ENCODE measurements around the gene EFCAB6.

DNA sequence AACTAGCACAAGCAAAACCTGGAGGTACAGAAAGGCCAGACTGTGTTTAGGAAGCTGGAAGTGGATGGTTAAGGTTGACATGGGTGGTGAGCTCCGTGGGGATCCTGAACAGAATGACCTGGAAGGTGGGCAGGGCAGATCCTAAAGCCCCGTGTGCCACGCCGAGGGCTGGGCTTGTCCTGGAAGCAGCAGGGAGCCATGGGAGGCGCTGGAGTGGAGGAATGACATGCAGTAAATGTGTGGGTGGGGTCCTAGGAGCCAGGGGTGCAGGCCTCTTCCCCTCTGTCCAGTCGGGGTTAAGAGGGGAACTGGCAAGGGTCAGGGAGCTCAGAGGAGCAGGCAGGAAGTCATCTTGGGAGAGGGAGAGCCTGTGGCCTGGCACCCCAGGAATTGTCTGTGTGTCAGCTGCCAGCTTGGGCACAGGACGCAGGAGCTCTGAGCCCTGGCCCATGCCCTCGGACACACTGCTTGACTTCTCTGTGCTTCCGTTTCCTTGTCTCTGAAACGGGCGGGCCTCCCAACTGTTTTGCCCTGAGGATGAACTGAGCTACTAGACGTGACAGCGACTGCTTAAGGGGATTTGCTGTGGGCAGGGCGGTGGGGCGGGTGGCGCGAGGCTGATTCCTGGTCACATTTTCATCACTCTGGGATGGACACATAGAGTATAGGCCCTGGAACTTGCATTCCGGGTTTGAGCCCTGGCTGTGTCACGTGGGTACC is 324.6 kb downstream of the EFCAB6 start:
- TF ChIP-seq SNAI2 (CRISPR knock-in tag; IDR thresholded peaks at IDR 0.05) (no peak), ZNF8 (CRISPR knock-in tag; IDR thresholded peaks at IDR 0.05) (no peak), GLIS3 (CRISPR knock-in tag; IDR thresholded peaks at IDR 0.05) (no peak), RARB (CRISPR knock-in tag; IDR thresholded peaks at IDR 0.05) (no peak), TCF4 (CRISPR knock-in tag; IDR thresholded peaks at IDR 0.05; ENCODE audit: borderline replicate concordance) (no peak), ESRRG (CRISPR knock-in tag; IDR thresholded peaks at IDR 0.05) (no peak), PPARA (CRISPR knock-in tag; IDR thresholded peaks at IDR 0.05; ENCODE audit: borderline replicate concordance) (no peak), CSDC2 (CRISPR knock-in tag; IDR thresholded peaks at IDR 0.05) (no peak)
- TF ChIP-seq, protein P1, sequence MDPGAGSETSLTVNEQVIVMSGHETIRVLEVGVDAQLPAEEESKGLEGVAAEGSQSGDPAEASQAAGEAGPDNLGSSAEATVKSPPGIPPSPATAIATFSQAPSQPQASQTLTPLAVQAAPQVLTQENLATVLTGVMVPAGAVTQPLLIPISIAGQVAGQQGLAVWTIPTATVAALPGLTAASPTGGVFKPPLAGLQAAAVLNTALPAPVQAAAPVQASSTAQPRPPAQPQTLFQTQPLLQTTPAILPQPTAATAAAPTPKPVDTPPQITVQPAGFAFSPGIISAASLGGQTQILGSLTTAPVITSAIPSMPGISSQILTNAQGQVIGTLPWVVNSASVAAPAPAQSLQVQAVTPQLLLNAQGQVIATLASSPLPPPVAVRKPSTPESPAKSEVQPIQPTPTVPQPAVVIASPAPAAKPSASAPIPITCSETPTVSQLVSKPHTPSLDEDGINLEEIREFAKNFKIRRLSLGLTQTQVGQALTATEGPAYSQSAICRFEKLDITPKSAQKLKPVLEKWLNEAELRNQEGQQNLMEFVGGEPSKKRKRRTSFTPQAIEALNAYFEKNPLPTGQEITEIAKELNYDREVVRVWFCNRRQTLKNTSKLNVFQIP (CRISPR knock-in tag; IDR thresholded peaks at IDR 0.05; ENCODE audit: borderline replicate concordance, low read depth) = no peak
- TF ChIP-seq, protein P2, sequence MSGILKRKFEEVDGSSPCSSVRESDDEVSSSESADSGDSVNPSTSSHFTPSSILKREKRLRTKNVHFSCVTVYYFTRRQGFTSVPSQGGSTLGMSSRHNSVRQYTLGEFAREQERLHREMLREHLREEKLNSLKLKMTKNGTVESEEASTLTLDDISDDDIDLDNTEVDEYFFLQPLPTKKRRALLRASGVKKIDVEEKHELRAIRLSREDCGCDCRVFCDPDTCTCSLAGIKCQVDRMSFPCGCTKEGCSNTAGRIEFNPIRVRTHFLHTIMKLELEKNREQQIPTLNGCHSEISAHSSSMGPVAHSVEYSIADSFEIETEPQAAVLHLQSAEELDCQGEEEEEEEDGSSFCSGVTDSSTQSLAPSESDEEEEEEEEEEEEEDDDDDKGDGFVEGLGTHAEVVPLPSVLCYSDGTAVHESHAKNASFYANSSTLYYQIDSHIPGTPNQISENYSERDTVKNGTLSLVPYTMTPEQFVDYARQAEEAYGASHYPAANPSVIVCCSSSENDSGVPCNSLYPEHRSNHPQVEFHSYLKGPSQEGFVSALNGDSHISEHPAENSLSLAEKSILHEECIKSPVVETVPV (CRISPR knock-in tag; IDR thresholded peaks at IDR 0.05) = no peak
- TF ChIP-seq, protein P3, sequence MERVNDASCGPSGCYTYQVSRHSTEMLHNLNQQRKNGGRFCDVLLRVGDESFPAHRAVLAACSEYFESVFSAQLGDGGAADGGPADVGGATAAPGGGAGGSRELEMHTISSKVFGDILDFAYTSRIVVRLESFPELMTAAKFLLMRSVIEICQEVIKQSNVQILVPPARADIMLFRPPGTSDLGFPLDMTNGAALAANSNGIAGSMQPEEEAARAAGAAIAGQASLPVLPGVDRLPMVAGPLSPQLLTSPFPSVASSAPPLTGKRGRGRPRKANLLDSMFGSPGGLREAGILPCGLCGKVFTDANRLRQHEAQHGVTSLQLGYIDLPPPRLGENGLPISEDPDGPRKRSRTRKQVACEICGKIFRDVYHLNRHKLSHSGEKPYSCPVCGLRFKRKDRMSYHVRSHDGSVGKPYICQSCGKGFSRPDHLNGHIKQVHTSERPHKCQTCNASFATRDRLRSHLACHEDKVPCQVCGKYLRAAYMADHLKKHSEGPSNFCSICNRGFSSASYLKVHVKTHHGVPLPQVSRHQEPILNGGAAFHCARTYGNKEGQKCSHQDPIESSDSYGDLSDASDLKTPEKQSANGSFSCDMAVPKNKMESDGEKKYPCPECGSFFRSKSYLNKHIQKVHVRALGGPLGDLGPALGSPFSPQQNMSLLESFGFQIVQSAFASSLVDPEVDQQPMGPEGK (CRISPR knock-in tag; IDR thresholded peaks at IDR 0.05; ENCODE audit: borderline replicate concordance) = no peak
- TF ChIP-seq, protein P4, sequence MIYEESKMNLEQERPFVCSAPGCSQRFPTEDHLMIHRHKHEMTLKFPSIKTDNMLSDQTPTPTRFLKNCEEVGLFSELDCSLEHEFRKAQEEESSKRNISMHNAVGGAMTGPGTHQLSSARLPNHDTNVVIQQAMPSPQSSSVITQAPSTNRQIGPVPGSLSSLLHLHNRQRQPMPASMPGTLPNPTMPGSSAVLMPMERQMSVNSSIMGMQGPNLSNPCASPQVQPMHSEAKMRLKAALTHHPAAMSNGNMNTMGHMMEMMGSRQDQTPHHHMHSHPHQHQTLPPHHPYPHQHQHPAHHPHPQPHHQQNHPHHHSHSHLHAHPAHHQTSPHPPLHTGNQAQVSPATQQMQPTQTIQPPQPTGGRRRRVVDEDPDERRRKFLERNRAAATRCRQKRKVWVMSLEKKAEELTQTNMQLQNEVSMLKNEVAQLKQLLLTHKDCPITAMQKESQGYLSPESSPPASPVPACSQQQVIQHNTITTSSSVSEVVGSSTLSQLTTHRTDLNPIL (CRISPR knock-in tag; IDR thresholded peaks at IDR 0.05; ENCODE audit: low read depth) = no peak

All from SK-N-SH treated with all-trans-retinoic acid at 6 μM for 48 hours (cell line).